ENCODE measurements around the gene ZNF556.

Gene ZNF556

DNA sequence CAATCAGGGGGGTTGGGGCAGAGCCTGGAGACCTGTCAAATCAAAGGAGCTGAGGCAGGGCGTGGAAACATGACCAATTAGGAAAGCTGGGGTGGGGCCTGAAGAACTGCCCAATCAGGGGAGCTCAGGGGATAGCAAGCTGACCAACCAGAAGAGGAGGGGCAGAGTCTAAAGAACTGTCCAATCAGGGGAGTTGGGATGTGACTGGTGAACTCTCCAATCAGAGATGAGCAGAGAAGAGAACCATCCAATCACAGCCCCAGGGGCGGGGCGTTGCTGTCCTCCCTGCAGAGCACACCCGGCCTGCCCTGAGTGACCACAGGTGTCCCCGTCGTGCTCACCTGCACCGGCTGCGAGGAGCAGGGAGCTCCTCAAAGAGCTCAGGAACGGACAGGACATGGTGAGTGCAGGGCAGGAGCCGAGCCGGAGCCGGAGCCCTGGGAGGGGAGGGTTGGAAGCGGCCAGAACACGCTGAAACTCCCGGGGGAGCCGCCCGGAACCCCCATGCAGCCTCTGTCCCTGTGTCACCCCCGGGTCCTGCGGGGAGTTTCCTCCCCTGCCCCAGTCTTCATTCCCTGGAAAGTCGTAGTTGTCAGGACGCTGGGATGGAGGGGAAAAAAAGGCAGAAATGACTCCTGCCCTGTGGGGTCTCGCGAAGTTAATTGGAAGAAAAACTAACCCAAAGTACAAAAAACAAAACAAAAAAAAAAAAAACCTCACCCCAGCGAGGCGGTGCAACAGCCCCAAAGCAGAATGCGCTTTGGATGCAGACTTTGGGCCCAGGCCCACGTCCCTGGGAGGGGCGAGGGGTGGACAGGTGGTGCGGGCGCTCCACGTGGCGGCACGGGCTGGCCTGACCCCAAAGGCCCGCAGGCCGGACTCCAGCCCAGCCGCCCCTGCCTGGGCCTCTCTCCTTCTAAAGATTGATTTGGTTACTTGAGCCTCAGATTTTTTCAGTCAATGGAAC lies at the start of gene ZNF556:
ZNF556 (plus strand) TSS at position 311 of the 967 bp plus-strand sequence; CDS start at position 398, 87 bp downstream.
- peak; percentile 71 for DNase-seq (ENCODE audit: low spot score)

DNA sequence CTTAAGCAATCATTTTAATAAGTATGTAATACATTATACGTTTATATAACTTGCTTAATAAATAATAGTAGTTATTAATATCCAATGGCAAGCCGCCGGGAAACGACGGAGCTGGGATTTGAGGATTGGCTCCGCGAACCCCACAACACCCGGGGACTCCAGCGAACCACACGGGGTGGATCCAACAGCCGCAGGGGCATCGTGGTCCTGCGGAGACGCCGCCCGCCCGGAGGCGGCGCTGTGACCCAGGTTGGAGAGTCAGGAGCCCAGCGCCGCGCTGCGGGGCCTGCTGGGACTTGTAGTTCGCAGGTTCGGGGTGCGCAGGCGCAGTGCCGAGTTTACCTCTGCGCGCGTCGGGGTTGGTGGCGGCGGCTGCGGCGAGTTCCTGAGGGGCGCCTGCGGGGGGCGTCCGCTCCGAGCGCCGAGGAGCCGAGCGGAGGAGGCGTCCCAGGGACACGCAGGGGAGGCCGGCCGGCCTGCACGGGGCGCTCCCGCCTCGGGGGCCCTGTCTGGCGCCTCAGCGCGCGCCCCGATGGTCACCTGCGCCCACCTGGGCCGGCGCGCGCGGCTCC lies 47.5 kb upstream of the ZNF556 start, which contains the start of gene ZNF554:
ZNF554 (plus strand) TSS at position 329 of the 572 bp plus-strand sequence; CDS start at position 533, 204 bp downstream.
- peak; percentile 97 for DNase-seq (ENCODE audit: low spot score)

DNA sequence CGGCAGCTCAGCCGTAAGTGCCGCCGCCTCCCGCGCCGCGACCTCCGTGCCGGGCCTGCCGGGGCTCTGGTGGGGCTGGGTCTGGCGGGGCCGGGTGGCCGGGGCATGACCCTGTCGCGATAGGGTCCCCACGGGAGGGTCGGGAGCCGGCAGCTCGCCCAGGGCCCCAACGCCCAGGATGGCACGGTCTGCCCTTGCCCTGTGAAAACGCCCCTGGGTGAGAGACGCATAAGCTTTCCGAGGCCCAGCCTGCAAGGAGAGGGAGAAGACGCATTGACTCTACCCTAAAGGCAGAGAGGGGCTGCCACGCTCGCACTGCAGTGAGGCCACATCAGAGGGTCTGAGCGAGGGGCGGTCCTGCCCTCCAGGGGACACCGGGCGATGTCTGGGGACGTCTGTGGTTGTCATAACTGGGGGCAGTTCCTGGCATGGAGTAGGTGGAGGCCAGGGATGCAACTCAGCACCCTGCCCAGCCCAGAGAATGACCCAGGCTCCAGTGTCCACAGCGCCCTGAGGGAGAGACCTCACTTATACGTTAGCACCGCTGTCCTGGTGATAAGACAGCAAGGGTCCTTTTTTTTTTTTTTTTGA lies 46.9 kb upstream of the ZNF556 start:
- no peak for DNase-seq (ENCODE audit: low spot score)

DNA sequence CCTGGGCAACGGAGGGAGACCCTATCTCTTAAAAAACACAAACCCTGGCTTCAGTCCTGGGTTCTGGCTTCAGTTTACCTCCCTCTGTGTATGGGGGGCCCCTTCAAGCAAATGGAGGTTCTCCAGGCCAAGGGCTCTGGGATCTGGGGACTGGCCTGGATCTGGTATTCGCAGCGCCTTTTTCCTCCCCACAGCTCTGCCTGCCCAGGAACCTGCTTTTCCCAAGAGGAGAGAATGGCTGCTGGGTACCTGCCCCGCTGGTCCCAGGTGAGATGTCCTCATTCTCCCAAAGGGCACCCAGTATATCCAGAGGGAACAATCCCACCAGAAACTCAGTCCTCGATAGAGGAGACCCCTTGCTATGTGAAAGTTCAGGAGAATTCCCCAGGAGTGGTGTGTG lies 44.3 kb upstream of the ZNF556 start:
- no peak for DNase-seq (ENCODE audit: low spot score)

DNA sequence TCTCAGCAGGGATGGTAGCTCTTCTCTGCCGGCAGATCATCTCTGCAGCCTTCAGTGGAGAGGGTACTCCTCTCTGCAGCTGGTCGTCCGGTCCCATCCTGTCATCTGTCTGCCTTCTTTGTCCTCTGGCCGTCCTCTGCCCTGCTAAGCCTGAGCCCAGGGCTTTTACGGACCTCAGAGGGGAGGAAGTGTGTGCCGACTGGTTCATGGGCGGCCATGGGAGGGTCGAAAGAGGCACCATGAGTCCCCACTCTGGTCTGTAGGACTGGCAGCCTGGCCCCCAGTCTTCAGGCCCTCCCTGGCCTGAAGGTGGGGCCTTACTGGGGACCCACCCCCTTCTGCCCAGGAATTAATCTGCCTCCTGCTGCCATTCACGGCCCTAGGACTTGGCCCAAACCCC lies 43.5 kb upstream of the ZNF556 start:
- no peak for DNase-seq (ENCODE audit: low spot score)

DNA sequence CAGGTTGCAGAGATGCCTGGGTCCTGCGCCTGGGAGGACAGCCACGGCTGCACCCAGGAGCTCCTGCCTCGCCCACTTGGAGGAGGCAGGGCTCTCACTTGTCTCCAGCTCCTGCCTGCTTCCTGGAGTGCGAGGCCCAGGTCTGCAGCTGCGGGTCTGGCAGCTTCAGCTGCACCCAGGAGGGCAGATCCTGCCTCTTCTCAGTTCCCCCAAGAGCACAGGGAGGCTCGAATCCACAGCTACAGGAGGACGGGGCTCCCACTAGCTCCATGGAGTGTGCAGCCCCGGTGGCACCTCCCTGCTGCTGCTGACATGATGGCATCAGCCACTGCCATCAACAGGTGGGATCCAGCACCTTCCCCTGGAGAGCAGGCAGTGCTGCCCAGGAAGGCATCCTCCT lies 43.0 kb upstream of the ZNF556 start:
- no peak for DNase-seq (ENCODE audit: low spot score)

DNA sequence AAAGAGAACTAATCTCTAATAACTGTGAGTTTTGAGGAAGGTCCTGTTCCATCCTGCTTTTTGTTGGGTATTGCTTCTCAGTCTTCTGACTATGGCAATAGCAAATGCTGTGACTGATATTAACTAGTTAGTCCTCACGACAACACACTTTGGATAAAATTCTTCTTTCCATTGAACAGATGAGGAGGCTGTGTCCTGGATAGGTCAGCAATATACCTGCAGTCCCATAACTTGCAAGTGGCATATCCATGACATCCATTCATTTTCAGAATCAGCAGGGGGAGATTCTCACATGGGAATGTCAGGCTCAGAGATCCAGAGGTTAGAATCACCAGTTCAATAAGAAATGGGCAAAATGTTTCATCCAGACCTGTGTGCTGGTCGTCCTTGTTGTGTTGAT lies 40.1 kb upstream of the ZNF556 start:
- no peak for DNase-seq (ENCODE audit: low spot score)

DNA sequence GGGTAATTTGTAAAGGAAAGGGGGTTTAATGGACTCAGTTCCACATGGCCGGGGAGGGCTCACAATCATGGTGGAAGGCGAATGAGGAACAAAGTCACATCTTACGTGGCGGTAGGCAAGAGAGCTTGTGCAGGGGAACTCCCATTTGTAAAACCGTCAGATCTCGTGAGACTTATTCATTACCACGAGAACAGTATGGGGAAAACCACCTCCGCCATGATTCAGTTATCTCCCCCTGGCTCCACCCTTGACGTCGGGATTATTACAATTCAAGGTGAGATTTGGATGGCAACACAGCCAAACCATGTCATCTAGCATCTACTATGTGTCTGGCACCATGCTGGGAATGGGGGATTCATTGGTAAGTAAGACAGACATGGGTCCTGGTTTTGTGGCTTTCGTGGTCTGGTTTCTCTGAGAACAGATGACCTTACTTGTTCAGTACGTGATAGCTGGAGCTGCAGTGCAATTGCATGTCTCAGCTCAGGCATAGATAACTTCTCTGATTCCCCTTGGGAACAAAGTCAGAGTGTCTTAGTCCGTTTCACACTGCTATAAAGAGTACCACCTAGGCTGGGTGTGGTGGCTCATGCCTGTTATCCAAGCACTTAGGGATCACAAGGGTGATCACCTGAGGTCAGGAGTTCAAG lies 39.2 kb upstream of the ZNF556 start:
- no peak for DNase-seq (ENCODE audit: low spot score)

DNA sequence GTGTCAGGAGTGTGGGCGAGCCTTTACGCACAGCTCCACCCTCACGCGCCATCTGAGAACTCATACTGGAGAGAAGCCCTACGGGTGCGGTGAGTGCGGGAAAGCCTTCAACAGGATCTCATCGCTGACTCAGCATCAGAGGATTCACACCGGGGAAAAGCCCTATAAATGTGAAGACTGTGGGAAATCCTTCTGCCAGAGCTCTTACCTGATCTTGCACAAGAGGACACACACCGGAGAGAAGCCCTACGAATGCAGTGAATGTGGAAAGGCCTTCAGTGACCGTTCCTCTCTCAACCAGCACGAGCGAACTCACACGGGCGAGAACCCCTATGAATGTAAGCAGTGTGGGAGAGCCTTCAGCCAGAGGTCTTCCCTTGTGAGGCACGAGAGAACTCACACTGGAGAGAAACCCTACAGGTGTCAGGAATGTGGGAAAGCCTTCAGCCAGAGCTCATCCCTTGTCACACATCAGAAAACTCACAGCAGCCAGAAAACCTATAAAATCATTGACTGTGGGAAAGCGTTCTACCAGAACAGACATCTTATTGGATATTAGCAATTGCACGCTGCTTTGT lies 32.8 kb upstream of the ZNF556 start:
- DNase-seq (ENCODE audit: low spot score): no peak

DNA sequence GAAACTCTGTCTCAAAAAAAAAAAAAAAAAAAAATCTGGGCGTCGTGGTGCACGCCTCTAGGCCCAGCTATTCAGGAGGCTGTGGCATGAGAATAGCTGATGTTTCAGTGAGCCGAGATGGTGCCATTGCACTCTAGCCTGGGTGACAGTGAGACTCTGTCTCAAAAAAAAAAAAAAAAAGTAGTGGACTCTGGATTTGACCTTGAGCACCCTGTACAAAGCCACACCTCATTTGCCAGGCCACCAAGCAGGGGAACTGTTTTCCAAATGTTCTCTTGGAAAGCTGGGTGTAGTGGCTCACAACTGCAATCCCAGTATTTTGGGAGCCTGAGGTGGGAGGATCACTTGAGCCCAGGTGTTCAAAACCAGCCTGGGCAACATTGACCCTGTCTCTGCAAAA lies 29.7 kb upstream of the ZNF556 start:
- DNase-seq (ENCODE audit: low spot score): no peak

DNA sequence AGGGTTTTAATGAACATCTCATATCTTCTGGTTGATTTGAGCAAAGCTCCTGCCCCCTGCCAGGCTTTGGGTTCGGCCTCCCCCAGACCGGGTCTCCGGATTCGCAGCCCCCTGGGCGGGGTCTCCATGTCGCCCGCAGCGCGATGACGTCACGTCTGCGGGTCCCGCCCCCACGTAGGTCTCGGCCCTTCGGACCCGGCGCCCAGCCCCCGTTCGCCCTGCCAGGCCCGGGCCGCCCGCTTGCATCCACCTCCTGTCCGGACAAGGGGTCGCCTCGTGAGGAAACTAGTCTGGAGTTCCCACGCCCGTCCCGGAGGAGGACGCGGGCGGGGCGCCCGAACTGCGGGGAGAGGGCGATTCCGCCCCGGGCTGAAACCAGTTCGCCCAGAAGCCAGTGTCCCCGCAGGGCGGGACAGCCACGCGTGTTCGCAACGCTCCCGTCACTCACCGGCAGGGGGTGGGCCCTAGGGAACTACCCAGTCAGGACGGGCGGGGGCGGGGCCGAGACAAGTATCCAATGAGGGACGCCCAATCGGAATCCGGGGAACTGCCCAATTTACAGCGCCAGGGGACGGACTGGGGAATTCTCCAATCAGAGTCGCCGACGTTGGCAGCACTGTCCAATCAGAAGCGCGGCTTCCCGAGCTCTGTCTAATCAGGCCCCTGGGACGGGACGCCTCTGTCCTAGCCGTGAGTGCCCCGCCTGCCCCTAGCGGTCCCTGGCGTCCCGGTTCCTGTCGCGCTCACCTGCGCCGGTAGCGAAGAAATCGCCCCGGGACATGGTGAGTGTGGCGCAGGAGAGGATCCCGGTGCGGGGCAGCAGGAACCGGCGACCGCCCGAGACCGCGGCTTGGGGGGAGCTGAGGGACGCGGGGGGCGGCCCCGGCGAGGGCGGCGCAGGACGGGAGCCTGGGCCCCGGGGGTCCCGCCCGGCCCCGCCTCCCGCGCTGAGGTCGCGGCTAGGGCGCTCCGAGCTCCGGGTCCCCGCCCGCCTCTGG lies 26.0 kb upstream of the ZNF556 start, which contains the start of gene ZNF555:
ZNF555 (plus strand) TSS at position 682 of the 998 bp plus-strand sequence; CDS start at position 780, 98 bp downstream.
- DNase-seq (ENCODE audit: low spot score): peak; percentile 99

DNA sequence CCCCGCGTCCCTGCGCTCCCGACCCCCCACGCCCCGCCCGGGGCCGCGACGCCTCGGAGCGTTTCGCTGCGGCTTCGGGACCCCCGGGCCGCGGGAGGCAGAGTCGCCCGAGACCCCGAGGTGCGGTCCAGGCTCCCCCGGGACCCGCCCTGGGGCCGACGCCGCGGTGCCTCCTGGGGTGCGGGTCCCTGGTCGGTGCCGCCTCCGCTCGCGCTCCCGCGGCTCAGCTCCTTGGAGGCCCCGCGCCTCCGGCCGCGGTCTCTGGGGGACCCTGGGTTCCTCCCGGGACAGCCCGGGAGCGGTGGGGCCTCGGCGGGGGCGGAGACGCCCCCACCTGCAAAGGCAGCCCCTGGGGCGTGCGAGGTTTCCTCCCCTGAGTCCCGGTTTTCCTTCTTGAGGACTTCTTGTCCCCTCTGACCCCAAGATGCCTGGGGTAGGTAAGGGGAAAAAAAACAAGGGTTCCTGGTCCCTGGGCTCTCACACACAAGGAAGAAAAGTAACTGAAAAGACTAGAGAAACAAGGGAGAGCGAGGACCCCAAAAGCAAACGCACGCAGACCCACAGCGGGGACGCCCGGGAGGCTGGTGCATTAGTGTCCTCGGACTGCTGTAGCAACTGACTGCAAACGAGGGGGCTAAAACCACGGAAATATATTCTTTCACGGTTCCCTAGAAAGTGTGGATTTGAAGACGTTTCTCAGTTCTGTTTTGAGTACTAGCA lies 25.1 kb upstream of the ZNF556 start:
- no peak for DNase-seq (ENCODE audit: low spot score)

DNA sequence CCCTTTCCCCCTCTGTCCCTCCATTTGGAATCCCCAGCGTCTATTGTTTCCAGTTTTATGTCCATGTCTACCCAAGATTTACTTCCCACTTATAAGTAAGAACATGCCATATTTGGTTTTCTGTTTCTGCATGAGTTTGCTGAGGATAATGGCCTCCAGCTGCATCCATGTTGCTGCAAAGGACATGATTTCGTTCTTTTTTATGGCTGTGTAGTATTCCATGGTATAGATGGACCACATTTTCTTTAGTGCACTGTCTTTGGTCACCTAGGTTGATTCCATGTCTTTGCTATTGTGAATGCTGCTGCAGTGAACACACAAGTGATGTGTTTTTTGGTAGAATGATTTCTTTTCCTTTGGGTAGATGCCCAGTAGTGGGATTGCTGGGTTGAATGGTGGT lies 22.0 kb upstream of the ZNF556 start:
- no peak for DNase-seq (ENCODE audit: low spot score)

DNA sequence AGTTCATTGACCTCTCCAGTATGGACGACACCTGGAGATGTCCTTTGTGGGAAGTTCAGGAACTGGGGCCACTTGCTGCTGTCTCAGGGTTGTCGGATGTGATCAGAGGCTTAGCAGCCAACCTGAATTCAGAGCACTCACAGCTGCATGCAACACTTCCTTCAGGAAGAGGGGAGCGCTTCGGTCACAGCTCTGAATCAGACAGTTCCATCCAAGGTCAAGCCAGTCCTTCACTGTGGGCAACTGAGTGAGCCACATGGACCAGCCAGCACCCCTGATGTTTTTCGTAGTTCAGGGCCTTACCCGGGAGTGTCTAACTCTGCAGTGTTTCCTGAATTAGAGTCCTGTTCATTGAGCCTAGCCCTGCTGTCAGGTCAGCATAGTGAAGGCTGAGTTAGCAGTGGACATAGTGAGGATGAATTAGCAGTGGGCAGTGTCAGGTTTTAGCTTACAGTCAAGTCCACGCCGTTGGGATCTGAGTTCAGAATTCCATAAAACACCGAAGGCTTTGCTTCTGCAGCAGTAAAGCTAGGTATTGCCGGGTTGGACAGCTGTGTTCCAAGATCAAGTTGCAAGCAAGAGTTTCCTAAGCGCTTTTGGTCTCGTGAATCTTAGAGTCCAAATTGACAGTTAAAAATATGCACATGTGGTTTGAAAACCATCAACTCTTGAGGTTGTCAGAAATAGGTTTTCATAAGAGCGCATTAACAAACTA lies 20.8 kb upstream of the ZNF556 start:
- no peak for DNase-seq (ENCODE audit: low spot score)

DNA sequence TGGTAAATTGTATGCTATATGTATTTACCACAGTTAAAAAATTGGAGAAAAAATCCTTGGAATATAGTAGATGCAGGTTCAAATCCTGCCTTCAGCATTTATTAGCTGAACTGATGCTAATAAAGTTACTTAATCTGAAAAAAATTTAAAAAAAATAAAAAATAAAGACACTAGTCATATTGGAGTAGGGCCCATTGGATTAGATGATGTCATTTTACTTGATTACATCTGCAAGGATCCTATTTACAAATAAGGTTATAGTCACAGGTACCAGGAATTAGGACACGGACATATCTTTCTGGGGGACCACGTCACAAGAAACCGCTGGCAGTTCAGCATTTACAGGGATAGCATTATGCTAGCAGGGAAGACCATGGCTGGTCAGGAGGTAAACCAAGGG lies 19.6 kb upstream of the ZNF556 start:
- DNase-seq (ENCODE audit: low spot score): no peak

DNA sequence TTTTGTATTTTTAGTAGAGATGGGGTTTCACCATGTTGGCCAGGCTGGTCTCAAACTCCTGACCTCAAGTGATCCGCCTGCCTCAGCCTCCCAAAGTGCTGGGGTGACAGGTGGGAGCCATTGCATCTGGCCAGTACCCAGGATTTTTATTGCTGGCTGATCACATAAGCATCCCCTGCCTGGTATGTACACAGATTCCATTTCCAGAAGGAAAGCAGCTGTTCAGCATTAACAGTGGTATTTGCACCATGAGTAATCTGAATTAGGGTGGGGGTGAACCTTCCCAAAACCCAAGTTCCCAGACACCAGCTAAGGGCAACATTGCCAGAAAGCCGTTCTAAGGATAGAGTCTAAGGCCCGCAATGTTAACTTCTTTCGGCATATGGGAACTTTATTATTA lies 18.5 kb upstream of the ZNF556 start:
- DNase-seq (ENCODE audit: low spot score): no peak

DNA sequence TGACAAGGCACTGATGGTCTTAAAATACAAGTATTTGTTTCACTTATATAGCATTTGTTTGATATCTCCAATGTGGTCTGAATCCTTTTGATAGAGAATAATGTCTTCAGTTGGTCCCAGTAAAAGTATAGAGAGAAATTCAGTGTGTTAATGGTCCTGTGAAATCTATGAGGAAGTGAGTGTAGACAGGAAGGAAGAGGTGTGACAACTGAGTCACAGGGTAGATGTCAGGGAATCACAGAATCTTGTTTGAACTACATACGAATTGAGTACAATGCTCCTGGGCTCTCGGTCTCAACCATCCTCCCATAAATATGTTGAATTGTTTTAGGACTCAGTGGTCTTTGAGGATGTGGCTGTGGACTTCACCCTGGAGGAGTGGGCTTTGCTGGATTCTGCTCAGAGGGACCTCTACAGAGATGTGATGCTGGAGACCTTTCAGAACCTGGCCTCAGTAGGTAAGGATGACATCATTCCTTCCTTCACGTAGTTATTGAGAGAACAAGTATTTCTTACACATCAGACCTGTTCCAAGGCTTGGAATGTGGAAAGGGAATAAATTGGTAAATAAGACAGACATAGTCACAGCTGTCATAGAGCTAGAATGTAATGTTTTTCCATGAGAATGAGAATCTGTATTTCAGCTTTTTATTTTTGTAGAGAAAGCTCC lies 16.7 kb upstream of the ZNF556 start:
- DNase-seq (ENCODE audit: low spot score): no peak

DNA sequence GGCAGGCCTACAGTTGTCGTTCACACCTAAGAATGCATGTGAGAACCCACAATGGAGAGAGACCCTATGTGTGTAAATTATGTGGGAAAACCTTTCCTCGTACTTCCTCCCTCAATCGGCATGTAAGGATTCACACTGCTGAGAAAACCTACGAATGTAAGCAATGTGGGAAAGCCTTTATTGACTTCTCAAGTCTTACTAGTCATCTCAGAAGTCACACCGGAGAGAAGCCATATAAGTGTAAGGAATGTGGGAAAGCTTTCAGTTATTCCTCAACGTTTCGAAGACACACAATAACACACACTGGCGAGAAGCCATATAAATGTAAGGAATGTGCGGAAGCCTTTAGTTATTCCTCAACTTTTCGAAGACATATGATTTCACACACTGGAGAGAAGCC lies 14.5 kb upstream of the ZNF556 start:
- DNase-seq (ENCODE audit: low spot score): no peak

All from left forelimb (tissue), 1 donor.